ENCODE results near the gene SKI.
"Not testable (repeated sequence)": the region's sequence is repeated elsewhere in the genome, so short reads cannot be mapped to it uniquely, and the experiment has no call there.

SKI gene

GRCh38 chr1:2235300-2235998, 7.3 kb downstream of the SKI start:
- DNase-seq (ENCODE audit: insufficient read length) (no peak), FAIRE-seq (no peak)
- no peak for TF ChIP-seq POLR2A (IDR thresholded peaks at IDR 0.05; ENCODE audit: low read depth, low read length)
- TF ChIP-seq TAF1 (IDR thresholded peaks at IDR 0.05; ENCODE audit: borderline replicate concordance, low read depth, low read length), result no peak
- TF ChIP-seq POLR2AphosphoS5 (IDR thresholded peaks at IDR 0.05; ENCODE audit: low read depth, low read length), result no peak

- FAIRE-seq, result no peak
- no peak for DNase-seq (ENCODE audit: insufficient read length)
- TF ChIP-seq TAF1 (IDR thresholded peaks at IDR 0.05; ENCODE audit: borderline replicate concordance, low read depth, low read length), result no peak
- no peak for TF ChIP-seq POLR2AphosphoS5 (IDR thresholded peaks at IDR 0.05; ENCODE audit: low read depth, low read length)
- no peak for TF ChIP-seq POLR2A (IDR thresholded peaks at IDR 0.05; ENCODE audit: low read depth, low read length)
Observed at GRCh38 chr1:2236695-2237677, 8.9 kb downstream of the SKI start.

DNA sequence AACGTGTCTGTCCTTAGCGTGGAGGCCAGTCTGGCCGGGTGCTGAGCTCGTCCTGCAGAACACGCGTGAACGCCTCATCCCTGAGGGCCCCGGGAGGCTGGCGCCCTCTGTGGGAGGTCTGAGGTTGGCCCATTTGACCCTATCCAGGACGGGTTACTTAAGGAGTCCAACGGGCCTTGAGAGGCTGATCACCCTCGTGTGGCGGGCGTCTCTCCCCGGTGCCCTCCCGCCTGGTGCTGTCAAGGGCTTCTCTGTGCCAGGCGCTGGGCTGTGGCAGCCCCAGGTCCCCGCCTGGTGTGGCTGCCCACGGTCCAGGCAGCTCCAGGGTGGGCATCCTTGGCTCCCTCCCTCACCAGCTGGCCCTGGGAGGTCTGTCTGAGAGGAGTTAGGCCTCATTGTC, 9.7 kb downstream of the SKI start:
- FAIRE-seq, result no peak
- DNase-seq (ENCODE audit: insufficient read length), result no peak

GRCh38 chr1:2238361-2239012, 10.4 kb downstream of the SKI start:
- no peak for FAIRE-seq
- TF ChIP-seq POLR2A (IDR thresholded peaks at IDR 0.05; ENCODE audit: low read depth, low read length) (no peak), POLR2AphosphoS5 (IDR thresholded peaks at IDR 0.05; ENCODE audit: low read depth, low read length) (no peak), TAF1 (IDR thresholded peaks at IDR 0.05; ENCODE audit: borderline replicate concordance, low read depth, low read length) (no peak)
- DNase-seq (ENCODE audit: insufficient read length), result no peak

More for the DNA sequence above, 9.7 kb downstream of the SKI start:
- TF ChIP-seq TAF1 (IDR thresholded peaks at IDR 0.05; ENCODE audit: borderline replicate concordance, low read depth, low read length), result no peak
- TF ChIP-seq POLR2A (IDR thresholded peaks at IDR 0.05; ENCODE audit: low read depth, low read length), result no peak
- no peak for TF ChIP-seq POLR2AphosphoS5 (IDR thresholded peaks at IDR 0.05; ENCODE audit: low read depth, low read length)

DNA sequence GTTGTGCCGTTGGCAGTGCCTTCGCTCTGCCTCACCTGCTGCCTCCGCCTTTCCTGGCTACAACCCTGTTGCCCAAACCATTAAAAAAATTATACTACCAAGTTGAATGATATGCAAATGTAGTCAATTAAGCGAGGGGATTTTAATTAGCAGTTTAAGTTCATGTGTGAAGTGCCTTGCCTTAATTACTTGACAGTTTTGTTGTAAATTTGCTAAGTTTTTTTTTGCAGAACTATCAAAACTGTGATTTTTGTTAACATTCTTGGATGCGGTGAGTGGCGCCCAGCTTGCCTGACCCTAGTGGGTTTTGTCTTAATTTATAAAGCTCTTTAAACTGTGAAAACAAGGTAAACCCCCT, 10.9 kb downstream of the SKI start:
- no peak for FAIRE-seq
- DNase-seq (ENCODE audit: insufficient read length), result no peak
- TF ChIP-seq POLR2AphosphoS5 (IDR thresholded peaks at IDR 0.05; ENCODE audit: low read depth, low read length) (no peak), POLR2A (IDR thresholded peaks at IDR 0.05; ENCODE audit: low read depth, low read length) (no peak), TAF1 (IDR thresholded peaks at IDR 0.05; ENCODE audit: borderline replicate concordance, low read depth, low read length) (no peak)

DNA sequence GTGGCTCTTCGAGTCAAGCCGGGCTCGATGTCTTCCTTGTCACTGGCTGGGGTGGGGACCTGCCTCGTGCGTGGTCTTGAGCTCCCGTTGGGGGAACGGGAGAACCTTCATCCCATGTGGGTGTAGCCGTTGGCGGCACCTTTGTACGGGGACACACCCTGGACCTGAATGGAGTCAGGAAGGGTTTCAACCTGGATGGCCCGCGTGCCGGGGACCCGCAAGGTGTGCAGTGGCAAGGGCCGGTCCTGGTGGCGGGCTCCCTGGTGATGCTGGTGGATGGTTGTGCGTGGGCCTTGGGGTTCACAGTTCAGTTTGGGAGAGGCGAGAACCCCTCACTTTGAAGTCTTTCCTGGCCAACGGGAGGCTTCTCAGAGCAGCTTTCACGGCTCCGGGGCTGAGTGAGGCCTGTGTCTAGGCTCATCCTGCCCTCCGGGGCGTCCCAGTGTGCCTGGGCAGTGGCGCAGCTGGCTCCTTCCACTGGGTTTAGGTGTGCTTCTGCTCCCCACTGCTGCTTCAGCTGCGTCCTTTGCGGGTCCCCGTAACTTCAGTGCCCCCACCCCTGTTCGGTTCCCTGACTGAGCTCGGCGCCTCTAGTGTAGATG, 11.4 kb downstream of the SKI start:
- FAIRE-seq, result no peak
- DNase-seq (ENCODE audit: insufficient read length), result no peak
- TF ChIP-seq POLR2A (IDR thresholded peaks at IDR 0.05; ENCODE audit: low read depth, low read length) (no peak), TAF1 (IDR thresholded peaks at IDR 0.05; ENCODE audit: borderline replicate concordance, low read depth, low read length) (no peak), POLR2AphosphoS5 (IDR thresholded peaks at IDR 0.05; ENCODE audit: low read depth, low read length) (no peak)

DNA sequence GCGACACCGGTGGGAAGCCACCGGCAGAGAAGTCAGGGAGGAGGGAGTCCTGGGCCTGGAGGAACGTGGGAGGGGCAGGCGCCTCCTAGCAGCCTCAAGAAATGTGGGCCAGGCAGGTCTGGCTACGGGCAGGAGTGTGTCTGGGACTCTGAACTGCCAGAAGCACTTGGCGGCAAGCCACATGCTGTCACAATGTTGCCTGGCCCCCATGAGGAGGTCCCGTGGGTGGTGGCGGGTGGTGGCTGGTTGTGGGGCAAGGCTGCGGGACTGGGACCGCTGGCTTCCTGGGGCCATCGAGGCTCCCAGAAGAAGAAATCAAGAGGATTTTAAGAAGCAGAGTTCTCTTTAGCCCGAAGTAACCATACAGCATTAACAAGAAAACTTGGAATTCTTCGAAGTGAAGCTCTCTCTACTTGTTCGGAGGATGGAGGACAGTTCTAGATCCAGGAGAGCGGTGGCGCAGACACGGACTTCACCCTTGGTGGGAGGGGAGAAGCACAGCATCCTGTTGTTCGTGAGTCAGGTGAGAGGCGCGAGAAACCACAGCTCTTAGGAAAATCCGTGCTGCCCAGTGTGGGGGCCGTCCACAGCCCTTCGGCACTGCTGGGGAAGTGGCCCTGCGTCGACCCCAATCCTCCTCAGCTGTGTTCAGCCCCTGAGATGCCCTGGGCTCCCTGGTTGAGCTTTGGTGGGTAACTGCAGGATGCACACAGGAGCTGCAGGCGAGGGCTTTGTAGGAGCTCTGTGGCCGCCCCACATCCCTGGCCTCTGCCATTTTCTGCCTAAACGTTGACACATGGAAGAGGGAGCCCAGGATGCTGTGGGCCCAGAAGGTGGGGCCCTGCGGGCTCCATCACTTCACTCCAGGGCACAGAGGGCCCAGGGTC, 12.4 kb downstream of the SKI start:
- no peak for TF ChIP-seq POLR2AphosphoS5 (IDR thresholded peaks at IDR 0.05; ENCODE audit: low read depth, low read length)
- TF ChIP-seq POLR2A (IDR thresholded peaks at IDR 0.05; ENCODE audit: low read depth, low read length), result no peak
- no peak for FAIRE-seq
- no peak for DNase-seq (ENCODE audit: insufficient read length)

DNA sequence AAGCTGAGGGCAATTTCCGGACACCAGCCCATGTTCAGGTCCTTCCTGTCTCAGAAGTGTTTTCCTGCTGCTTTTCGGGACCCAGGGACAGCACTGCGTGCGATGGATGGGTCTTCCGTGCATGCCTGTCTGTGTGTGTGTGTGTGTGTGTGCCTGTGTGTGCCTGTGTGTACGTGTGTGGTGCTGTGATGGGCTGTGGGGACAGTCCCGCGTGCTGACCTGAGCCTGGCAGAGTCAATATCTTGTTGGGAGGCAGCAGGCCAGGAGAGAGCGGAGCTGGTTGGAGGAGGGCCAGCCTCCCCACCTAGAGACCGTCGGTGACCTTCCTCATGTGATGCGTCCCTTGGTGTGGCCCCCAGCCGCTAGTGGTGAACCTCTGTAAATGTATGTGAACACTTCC, 13.7 kb downstream of the SKI start:
- FAIRE-seq (no peak), DNase-seq (ENCODE audit: insufficient read length) (no peak)
- TF ChIP-seq POLR2AphosphoS5 (IDR thresholded peaks at IDR 0.05; ENCODE audit: low read depth, low read length) (no peak), TAF1 (IDR thresholded peaks at IDR 0.05; ENCODE audit: borderline replicate concordance, low read depth, low read length) (no peak), POLR2A (IDR thresholded peaks at IDR 0.05; ENCODE audit: low read depth, low read length) (no peak)

DNA sequence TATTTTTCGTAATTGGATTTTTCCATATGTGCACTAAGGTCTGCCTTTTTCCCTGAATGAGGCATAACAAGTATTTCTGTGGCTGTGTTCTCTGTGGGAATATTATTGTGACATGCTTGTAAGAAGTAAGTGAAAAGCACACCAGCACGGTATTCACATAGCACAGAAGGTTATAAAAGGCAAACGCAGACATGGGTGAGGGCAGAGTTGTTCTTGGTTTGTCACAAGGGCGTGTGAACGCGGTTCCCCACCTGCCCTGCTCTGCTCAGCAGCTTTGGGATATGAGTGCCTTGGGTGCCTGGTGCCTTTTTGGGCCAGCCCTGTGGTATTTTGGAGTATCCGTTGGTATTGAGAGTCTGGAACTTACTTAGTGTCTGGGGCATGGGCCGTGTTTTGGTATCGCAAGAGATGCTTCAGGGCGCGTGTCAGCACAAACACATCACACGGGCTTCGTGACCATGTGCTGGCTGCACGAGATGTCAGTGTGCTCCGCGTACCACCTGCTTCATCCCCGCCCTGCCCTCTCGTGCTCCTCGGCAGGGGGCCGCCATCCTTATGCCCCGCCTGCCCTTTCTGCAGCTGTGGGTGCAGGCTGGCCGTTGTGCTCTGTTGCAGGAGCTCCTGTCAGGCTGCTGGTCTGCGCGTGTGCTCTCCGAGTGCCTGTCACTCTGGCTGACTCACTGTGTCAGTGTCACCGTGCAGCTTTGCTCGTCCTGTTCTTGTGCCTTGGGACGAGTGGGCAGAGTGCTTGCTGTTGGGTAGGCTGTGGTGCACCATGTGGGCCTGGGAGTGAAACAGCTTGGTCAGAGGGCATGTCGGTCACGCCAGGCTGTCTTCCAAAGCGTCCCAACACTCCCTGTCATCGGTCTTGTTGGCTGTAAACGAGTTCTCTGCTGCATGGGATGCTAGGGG, 15.0 kb downstream of the SKI start:
- DNase-seq (ENCODE audit: insufficient read length) (no peak), FAIRE-seq (no peak)
- TF ChIP-seq TAF1 (IDR thresholded peaks at IDR 0.05; ENCODE audit: borderline replicate concordance, low read depth, low read length), result no peak
- TF ChIP-seq POLR2A (IDR thresholded peaks at IDR 0.05; ENCODE audit: low read depth, low read length), result no peak
- no peak for TF ChIP-seq POLR2AphosphoS5 (IDR thresholded peaks at IDR 0.05; ENCODE audit: low read depth, low read length)

DNA sequence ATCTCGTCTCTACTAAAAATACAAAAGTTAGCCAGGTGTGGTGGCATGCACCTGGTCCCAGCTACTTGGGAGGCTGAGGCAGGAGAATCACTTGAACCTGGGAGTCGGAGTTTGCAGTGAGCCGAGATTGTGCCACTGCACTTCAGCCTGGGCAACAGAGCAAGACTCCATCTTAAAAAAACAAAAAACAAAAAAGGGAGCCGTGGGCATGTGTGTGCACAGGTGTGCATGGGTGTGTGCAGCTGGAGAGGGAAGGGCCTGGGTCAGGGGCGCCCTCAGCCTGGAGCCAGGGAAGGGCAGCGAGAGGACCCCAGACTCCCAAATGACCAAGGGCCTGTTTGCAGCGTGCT, 18.9 kb downstream of the SKI start:
- DNase-seq (ENCODE audit: insufficient read length); FAIRE-seq: not testable (repeated sequence)

All from GM12892 (cell line).